Measurements from ENCODE around the gene CRABP2.

The CRABP2 gene

DNA sequence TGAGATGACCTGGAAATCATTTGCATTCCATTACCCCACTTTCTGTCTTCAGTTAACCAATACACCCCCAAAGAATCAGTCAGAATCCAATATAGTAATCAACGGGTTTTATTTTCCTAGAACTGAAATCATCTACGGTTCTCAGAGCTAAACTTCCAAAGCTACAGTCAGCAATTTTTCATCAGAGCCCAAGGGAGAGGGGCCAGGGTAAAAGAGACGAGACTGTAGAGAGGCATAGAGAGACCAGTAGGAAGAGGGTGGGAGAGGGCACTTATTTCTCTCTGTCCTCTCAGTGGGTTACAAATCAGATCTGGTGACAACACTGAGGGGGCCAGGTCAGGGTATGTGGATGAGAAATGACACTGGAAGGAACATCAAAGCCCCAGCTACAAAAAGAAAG lies 36.6 kb upstream of the CRABP2 start:
- DNase-seq (ENCODE audit: low spot score), result no peak

DNA sequence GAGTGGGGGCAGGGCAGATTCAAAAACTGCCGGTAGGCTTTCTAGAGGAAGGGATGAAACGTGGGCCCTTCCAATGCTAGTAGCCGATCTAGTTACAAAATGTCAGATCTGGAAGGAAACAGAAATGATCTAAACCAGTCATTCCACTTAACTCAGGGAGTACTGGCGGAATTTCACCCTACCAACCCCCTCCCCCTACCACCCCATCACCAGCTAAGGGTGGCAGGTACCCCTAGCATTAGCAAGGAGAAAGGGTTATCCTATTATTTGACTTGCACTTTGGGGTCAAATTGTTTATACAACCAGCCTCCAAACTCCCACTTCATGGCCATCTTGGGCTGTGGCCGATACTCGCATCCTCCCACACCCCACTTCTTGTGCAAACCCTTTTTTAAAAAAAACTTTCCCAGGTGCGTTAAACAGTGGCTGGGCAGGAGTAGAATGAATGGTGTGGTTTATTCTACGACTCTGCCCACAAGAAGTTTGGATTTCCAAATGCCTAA lies 36.1 kb upstream of the CRABP2 start:
- DNase-seq (ENCODE audit: low spot score), result no peak

DNA sequence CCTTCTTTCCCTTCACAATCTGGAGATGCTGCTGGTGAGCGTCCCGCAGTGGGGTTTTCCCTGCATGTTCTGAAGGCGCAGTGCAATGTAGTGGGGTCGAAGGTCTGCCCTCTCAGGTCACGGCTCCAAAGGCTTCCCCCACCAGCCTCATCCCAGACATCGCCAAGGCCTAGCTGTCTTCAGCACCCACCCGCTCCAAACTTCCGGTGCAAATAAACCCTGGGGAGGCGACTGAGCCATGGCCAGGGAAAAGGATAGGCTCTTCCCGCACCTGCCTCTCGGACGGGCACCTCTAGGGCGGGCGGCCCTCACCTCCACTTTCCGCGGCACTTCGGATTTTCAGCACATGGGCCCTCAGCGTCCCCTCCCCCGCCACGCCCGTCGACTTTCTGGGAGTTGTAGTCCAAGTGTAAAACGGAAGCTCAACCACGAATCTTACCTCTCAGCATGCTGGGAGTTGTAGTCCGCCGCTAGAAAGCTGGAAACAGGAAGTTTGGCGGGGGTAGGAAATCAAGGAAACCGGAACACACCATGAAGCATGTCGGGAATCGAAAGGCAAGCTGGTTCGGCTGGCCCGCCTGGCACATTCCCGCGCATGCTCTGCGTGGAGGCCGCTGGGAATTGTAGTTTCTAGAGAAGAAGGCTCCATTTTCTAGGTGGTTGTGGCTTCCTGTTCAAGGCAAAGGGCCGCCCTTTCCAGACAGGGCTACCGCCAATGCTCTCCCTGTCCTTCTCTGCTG lies 35.5 kb upstream of the CRABP2 start, which contains the start of gene MRPL24:
TSS of gene MRPL24 (minus strand) at position 348 of the 740 bp plus-strand sequence. CDS start 2,384 bp downstream, outside the sequence.
- peak; percentile 99 for DNase-seq (ENCODE audit: low spot score)

DNA sequence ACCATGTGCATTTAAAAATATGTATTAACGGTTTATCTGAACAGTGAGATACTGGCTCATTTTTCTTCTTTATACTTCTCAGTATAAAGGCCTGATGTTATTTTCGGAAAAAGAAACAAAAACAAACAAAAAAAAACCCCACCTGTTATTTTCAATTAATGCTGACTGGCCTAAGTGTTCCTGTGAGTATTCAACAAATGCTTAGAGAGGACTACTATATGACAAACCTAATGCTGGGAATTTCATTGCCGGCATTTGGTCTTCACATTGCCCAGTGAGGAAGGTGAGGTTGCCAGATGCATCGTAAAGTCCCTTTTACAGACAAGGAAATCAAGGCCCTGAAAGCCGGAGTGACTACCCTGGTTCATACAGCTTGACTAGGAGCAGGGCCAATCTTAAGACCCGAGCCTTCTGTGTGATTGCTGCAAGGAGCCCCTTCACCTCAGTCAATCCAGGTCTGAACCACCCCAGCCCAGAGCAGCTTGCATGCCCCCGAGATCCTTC lies 34.9 kb upstream of the CRABP2 start:
- no peak for DNase-seq (ENCODE audit: low spot score)

DNA sequence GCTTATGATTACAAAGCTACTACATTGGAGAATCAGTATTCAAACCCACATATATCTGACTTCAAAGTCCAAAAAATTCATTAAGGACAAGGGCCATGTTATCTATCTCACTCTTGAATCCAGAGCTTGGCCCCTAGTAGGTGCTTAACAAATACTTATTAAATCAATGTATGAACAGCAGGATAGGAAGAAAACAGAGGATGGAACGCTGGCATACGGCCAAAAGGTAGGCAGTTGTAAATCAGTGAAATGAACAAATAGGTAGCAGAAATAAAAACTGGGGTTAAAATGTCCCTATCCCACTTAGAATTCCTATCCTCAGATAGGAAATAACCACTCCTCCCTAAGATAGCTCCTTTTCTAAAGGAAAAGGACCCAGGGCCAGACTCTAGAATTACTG lies 33.5 kb upstream of the CRABP2 start:
- DNase-seq (ENCODE audit: low spot score), result no peak

DNA sequence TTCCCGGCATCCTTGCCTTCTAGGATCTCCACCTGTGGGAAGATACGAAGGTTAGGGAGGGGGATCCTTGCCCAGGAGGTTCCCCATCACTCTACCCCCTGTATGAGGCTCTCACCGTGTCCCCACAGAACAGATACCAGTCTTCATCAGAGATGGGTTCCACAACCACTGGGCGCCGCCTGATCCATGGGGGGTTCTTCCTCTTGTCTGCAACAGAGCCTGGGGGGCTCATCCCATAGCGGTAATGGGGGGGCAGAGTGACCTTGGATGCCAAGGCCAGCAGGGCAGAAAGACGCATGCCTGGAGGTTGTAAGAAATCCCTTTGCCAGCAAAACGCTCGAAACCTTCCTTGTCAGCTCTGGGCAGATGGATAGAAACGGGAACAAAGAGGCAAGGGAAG lies 33.0 kb upstream of the CRABP2 start:
- DNase-seq (ENCODE audit: low spot score), result no peak

DNA sequence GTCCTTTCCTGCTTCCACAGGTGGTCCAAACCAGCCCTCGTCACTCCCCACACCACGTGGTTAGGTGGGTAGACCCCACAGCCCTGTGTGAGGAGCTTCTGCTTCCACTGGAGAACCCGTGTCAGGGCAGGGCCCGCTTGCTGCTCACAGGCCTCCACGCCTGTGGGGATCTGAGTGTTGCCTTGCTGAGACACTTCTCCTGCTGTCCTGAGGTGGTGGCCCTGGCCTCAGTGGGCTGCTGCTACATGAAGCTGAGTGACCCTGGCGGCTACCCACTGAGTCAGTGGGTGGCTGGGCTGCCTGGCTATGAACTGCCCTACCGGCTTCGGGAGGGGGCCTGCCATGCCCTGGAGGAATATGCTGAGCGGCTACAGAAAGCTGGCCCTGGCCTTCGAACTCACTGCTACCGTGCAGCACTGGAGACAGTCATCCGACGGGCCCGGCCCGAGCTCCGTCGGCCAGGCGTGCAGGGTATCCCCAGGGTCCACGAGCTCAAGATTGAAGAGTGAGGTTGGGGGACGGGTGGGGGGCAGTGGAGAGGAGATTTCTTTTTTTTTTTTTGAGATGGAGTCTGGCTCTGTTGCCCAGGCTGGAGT lies 28.7 kb upstream of the CRABP2 start:
- no peak for DNase-seq (ENCODE audit: low spot score)

DNA sequence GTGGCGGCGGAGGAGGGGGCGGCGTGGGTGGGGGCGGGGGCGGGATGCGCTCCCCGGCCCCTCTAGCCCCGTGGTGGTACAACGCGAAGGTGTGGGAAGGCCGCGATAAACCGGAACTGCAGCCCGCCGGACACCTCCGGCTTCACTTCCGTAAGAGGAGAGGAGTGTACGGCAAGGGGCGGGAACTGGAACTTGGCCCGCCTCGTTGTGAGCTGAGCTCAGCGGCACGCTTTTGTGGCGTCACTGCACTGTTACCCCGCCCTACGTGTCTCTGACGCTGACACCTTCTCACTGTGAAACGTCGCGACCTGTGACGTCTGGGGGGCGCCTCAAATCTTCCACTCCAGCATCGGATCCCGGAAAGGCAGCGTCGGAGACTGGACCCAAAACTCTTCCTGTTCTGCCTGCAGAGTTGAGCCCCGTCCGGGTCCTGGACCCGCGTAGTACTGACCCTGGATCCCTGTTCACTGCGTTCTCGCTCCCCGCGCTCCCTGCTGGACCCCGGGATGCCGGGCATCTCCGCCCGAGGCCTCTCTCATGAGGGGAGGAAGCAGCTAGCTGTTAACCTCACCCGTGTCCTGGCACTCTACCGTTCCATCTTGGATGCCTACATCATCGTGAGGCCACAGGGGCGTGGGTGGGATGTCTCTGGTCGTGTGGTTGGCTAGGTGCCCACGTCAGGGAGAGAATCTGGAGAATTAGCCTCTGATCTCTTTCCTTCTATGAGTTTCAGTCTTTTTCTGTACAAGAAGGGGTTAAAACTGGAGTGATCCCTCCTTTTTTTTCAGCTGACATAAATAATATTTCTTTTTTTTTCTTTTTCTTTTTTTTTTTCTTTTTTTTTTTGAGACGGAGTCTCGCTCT lies 23.4 kb upstream of the CRABP2 start, which contains the start of gene ISG20L2:
TSS of gene ISG20L2 (minus strand) at position 168 of the 864 bp plus-strand sequence. CDS start 1,114 bp downstream, outside the sequence.
- DNase-seq (ENCODE audit: low spot score), result peak; percentile 97

DNA sequence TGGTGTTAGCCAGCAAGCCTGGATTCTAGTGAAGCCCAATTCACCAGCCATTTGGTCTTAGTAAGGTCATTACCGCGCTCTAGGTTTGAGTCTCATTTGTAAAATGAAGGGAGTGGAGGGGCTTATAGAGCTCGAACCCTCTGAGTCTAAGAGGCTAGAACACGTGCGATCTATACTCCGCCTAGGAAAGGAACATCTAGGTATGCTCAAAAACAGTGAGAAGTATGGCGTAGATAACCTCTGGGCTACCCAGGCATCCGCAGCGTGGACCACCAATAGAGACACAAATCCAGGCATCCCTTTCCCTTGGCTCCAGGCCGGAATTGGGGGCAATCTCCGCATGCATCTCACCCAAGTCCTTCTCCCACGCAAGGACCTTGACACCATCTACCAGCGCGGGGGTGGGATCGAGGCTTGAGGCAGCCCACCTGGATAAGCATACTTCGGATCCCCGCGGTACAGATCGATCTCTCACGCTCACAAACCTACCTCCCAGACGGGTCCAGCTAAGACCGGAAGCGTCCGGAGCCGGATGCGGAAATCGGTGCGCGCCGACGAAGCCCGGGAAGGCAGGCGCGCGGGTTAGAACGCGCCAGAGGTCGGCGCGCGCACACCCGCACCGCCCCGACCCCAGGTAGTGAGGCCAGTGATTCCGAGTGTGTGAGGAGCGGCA lies 22.7 kb upstream of the CRABP2 start, which contains the start of gene METTL25B:
TSS of gene METTL25B (plus strand) at position 544 of the 673 bp plus-strand sequence. CDS start 636 bp downstream, outside the sequence.
- peak; percentile 77 for DNase-seq (ENCODE audit: low spot score)

DNA sequence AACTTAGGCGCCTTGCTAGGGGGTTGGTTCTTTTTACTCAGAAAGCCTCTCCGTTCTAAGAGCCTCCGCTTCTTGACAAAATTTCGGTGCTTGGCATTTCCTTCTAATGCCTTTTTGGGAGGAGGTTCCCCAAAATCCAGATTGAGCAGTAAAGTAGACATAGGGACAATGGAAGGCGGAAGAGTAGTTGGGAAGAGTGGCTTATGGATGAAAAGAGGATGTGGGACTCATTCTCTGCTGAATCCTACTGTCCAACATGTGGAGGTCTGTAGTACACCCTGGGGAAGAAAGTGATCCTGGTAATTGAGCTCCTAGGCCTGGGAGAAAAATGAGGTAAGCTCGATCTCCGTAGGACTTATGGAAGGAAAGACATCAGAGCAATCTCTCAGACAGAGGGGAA lies 22.1 kb upstream of the CRABP2 start:
- no peak for DNase-seq (ENCODE audit: low spot score)

DNA sequence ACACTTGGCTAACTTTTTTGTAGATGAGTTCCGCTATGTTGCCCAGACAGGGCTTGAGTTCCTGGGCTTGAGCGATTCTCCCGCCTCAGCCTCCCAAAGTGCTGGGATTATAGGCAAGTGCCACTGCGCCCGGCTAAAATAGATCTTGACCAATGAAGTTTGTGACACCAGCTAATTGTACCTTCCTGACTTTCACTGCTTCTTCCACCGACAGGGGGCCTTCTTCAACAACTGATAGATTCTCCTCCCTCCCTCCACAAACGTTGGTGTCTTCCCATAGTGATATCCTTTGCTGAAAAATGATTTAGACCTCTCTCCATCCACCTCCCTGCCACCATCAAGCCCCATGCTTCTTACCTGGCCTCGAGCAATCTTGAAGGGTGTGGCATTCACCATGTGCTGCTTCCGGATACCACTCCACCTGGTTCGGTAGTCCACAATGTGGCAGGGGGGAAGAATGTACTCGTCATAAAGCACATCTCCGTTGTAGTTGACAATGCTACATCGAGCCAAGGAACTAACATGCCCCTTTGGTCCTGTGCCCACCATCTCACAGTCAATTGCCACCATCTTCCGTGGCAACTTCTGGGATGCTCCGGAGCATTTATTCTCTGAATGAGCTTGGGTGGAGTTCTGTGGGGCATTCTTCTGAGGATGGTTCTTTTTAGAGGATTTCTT lies 21.3 kb upstream of the CRABP2 start:
- peak; percentile 79 for DNase-seq (ENCODE audit: low spot score)

DNA sequence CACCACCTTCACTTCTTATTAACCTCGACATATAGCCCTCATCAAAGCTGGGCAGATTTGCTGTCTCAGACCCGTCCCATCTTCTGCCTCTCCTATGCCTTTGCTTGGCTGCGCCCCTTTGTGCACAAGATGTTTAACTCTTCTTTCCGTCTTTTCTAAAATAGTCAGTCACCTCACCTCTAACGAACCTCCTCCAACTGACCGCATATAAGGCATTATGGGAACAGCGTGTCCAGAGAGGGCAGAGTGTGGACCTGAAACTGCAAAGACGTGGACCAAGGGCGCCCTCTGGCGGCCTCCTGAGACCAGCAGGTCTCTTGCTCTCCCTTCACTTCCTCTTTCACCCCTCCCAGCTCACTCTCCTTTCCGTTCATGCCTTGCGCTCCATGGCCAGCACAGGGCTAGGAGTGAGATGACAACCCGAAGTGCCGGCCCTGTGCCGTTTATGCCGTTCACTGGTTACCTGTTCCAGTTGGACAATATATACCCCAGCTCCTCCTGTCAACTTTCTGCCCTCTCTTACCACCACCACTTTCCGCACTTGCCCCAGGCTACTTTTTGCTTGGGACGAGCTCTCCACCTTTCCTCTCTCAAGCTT lies 20.4 kb upstream of the CRABP2 start:
- peak; percentile 88 for DNase-seq (ENCODE audit: low spot score)

DNA sequence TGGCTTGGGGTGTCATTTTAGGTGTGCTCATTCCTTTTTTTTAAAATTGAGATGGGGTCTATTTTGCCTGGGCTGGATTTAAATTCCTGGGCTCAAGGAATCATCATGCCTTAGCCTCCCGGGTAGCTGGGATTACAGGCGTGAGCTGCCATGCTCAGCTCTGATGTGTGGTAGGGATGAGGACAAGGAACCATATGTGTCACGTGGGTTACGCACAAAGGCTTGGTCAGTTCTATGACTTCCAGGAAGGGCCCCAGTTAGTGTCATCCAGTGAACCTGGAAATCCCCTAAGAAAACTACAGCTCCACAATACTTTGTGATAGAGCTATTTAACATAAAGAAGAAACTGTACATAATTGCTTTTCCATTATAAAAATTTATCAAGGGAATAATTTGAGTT lies 16.2 kb upstream of the CRABP2 start:
- DNase-seq (ENCODE audit: low spot score), result no peak

DNA sequence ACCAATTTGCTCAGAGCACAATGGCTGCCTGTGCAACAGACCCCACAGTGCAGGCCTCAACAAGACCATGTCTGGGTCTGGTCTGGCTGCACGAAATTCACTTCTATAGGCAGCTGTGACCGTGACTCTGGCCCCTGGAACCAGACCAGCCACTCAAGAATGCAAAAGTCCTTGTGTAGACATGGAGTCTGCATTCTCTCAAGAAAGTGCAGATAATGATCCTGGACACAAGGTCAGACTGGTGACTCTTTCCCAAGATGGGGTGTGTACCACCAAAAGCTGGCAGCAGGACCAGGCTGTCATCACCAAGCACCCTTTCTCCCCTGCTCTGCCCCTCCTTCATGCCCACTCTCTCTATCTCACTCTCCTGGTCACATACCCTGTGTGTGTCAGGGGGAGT lies 15.7 kb upstream of the CRABP2 start:
- no peak for DNase-seq (ENCODE audit: low spot score)

DNA sequence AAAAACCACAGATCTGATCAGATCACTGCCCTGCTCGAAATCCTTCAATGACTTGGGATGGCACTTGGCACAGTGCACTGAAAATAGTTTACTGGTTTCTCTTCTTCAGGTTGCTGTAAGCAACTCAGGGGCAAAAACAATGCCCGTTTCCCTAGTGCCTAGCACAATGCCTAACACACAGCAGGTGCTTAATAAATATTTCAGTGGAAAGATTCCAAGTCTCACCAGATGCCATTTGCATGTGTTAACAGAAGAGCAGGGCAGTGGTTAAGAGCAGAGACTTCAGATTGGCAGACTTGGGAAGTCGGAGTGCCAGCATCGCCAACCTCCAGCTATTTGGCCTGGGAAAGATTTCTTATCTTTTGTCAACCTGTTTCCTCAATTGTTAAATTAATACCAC lies 12.0 kb upstream of the CRABP2 start:
- DNase-seq (ENCODE audit: low spot score), result no peak

DNA sequence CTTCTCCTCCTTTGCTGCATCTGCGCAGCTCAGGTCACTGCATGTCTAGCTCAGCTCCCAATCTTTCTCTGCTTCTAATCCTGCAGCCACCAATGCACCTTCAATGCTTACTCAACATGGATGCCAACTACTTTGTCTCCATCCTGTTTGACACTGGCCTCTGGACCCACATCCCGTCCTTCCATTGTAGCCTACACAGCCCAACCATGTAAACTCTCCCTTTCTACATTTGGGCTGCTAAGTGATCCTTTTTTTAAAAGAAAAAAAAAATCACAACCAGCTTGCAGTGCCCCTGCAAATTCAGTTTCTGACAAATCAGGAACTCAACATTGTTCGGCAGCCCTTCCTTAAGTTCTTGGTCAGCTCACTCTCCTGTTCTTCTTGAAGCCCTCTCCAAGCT lies 9.4 kb upstream of the CRABP2 start:
- DNase-seq (ENCODE audit: low spot score), result no peak

DNA sequence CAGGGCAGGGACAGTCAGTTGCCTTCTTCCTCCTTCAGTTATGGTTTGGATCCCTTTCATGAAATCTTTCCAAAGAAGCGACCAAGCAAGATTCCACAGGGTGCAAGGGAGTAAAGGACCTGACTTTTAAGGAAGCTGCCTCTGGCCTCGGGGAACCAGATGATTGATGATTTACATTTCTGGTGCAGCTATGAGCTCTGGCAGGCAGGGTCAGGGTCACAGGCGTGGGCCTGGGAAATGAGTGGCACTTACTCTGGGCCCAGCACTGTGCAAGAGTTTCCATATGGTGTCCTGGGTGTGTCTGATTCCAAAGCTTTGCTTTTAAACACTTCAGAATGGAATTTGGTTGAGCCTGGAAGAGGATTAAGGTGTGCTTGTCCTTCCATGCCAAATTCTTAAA lies 7.2 kb upstream of the CRABP2 start:
- DNase-seq (ENCODE audit: low spot score), result no peak

DNA sequence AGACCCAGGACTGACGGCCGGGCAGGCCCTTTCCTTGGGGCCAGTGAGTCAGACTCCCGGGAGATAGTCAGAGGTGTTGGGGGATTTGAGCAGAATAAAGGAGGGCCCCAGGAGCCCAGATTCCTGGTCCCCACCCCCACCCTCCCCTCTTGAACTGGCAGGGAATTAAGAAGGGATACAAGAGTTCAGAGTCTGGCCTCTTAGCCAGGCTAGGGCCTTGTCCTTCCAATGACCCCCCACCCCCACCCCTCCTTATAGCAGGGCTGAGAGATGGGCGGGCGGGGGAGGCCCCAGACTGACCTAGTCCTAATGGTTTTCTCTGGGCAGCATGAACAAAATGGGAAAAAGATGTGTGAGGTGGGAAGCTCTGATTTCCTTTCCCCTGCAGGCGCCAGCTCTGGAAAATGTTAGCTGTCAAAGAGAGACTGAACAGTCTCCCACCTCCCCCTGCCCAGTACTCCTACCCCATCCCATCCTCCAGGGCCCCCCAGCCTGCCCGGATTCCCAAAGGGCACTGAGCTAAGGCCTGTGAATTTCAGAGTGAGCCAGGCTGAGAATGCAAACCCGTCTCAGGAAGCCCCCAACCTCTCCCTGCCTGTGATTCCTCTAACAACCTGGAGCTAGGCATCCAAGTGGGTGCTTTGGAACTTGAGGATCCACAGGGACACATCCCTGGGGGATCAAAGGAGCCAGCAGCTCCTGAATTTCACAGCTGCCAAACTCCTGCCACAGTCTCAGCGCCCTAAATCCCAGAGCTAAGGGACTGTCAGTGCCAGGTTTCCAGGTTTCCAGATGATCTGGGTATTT lies 5.8 kb upstream of the CRABP2 start:
- DNase-seq (ENCODE audit: low spot score), result no peak

DNA sequence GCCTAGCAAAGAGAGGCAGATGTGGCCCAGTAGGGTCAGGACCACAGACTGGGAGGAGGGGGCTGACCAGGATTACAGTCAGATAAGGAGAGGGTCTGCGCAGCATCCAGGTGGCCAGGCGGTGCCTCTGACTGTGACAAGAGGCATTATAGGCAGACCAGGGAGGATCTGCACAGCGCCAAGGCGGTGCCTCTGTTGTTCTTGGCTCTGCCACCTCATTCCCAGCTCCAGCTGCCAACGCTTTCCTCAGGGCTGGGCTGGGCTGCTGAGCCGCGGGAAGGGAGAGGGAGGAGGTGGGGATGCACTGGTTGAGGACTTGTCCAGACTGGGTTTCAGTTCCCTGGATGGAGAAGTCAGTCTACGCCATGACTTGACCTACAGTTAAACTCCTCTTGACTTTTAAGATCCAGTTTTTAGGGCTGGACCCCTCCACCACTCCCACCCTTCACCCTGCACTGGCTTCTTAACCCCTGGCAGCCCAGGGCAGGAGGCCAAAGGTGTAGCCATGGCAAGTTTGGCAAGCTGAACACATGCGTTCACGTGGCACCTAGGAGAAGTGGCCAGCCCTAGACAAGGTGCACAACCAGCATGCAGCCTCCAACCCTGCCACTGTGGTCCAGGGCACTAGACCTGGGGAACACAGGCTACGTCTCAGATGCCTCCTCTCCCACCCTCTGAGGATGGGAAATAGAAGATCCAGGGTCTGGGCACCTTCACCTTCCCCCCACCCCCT lies 4.5 kb upstream of the CRABP2 start:
- DNase-seq (ENCODE audit: low spot score), result no peak
